MM.1S (cell line): ENCODE data around the gene C10orf120.

ENCODE experiments used
- CTCF ChIP-seq: fragments of 300-600 bp; sonication (generic); IDR thresholded peaks from 2 replicates; pipeline ENCODE4 v1.5.1; 2016; ENCODE audit warnings: antibody characterized with exemption, low read length, mixed read lengths
- EZH2 ChIP-seq: fragments of 300-600 bp; sonication (generic); optimal IDR thresholded peaks from 2 replicates; pipeline ENCODE3; 2017; ENCODE audit warnings: low read depth, mild to moderate bottlenecking, antibody characterized with exemption, low read length, mixed read lengths
- EZH2phosphoT487 ChIP-seq: fragments of 300-600 bp; sonication (generic); IDR thresholded peaks from 2 replicates; pipeline ENCODE4 v1.6.1; 2018; ENCODE audit warnings: antibody characterized with exemption, low read length

- TF ChIP-seq CTCF (no peak), EZH2phosphoT487 (no peak), EZH2 (no peak)
These were observed 7.3 kb upstream of the C10orf120 start for GRCh38 chr10:122706947-122707346.
